ENCODE results near the gene ANKRD13C.

Gene ANKRD13C

GRCh38 chr1:70400335-70400734 lies 45.8 kb upstream of the ANKRD13C start:
- Histone ChIP-seq H3K9me3 (ENCODE audit: insufficient read depth, low read length, severe bottlenecking) (no peaks in the 10 kb centered on the region), H3K4me3 (ENCODE audit: low read depth in 1 of 2, low read length in 2 of 2) (no peak overlapping the region), H4K20me1 (ENCODE audit: insufficient read depth, low read length) (no peaks in the 10 kb centered on the region), H3K27me3 (ENCODE audit: insufficient read depth, low read length, poor library complexity) (peaks cover 14% of the 10 kb centered on the region), H3K36me3 (ENCODE audit: insufficient read depth, low read length) (no peaks in the 10 kb centered on the region), H3K4me2 (ENCODE audit: insufficient read depth, low read length) (no peak overlapping the region), H3K9ac (ENCODE audit: low read depth, low read length) (no peak overlapping the region), H3K79me2 (ENCODE audit: insufficient read depth, low read length) (no peaks in the 10 kb centered on the region), H3K4me1 (ENCODE audit: insufficient read depth, low read length) (no peaks in the 10 kb centered on the region), H3K27ac (ENCODE audit: low read length) (no peak overlapping the region), H2AFZ (ENCODE audit: low read depth, low read length) (no peak overlapping the region)
- ATAC-seq (ENCODE audit: insufficient read depth, low read depth) = no peak
- no peak for TF ChIP-seq EZH2 (IDR thresholded peaks at IDR 0.05; ENCODE audit: borderline replicate concordance, low read depth, low read length, severe bottlenecking)
- no peak for TF ChIP-seq CTCF (IDR thresholded peaks at IDR 0.05; ENCODE audit: borderline replicate concordance, extremely low read depth, low read length, poor library complexity, severe bottlenecking)
- DNase-seq = no peak

- Histone ChIP-seq H3K27me3 (ENCODE audit: insufficient read depth, low read length, poor library complexity) (peaks cover 4% of the 10 kb centered on the region), H3K79me2 (ENCODE audit: insufficient read depth, low read length) (no peaks in the 10 kb centered on the region), H3K9me3 (ENCODE audit: insufficient read depth, low read length, severe bottlenecking) (no peaks in the 10 kb centered on the region), H2AFZ (ENCODE audit: low read depth, low read length) (no peak overlapping the region), H3K4me3 (ENCODE audit: low read depth in 1 of 2, low read length in 2 of 2) (no peak overlapping the region), H3K36me3 (ENCODE audit: insufficient read depth, low read length) (no peaks in the 10 kb centered on the region), H4K20me1 (ENCODE audit: insufficient read depth, low read length) (no peaks in the 10 kb centered on the region), H3K9ac (ENCODE audit: low read depth, low read length) (no peak overlapping the region), H3K4me1 (ENCODE audit: insufficient read depth, low read length) (no peaks in the 10 kb centered on the region), H3K4me2 (ENCODE audit: insufficient read depth, low read length) (no peak overlapping the region), H3K27ac (ENCODE audit: low read length) (no peak overlapping the region)
- DNase-seq = no peak
- ATAC-seq (ENCODE audit: insufficient read depth, low read depth) = no peak
- no peak for TF ChIP-seq EZH2 (IDR thresholded peaks at IDR 0.05; ENCODE audit: borderline replicate concordance, low read depth, low read length, severe bottlenecking)
- TF ChIP-seq CTCF (IDR thresholded peaks at IDR 0.05; ENCODE audit: borderline replicate concordance, extremely low read depth, low read length, poor library complexity, severe bottlenecking) = no peak
These were observed 42.5 kb upstream of the ANKRD13C start for GRCh38 chr1:70397013-70397412.

- H2AFZ ChIP-seq (ENCODE audit: low read depth, low read length) = no peak overlapping the region
These were observed 42.1 kb upstream of the ANKRD13C start for GRCh38 chr1:70396607-70397006.

More at GRCh38 chr1:70396607-70397006, 42.1 kb upstream of the ANKRD13C start:
- Histone ChIP-seq H3K4me1 (ENCODE audit: insufficient read depth, low read length) (no peaks in the 10 kb centered on the region), H3K9ac (ENCODE audit: low read depth, low read length) (no peak overlapping the region), H3K9me3 (ENCODE audit: insufficient read depth, low read length, severe bottlenecking) (no peaks in the 10 kb centered on the region), H3K79me2 (ENCODE audit: insufficient read depth, low read length) (no peaks in the 10 kb centered on the region), H3K27me3 (ENCODE audit: insufficient read depth, low read length, poor library complexity) (peaks cover 4% of the 10 kb centered on the region), H4K20me1 (ENCODE audit: insufficient read depth, low read length) (no peaks in the 10 kb centered on the region), H3K4me2 (ENCODE audit: insufficient read depth, low read length) (no peak overlapping the region), H3K4me3 (ENCODE audit: low read depth in 1 of 2, low read length in 2 of 2) (no peak overlapping the region), H3K36me3 (ENCODE audit: insufficient read depth, low read length) (no peaks in the 10 kb centered on the region), H3K27ac (ENCODE audit: low read length) (no peak overlapping the region)
- ATAC-seq (ENCODE audit: insufficient read depth, low read depth) (no peak), DNase-seq (no peak)
- TF ChIP-seq EZH2 (IDR thresholded peaks at IDR 0.05; ENCODE audit: borderline replicate concordance, low read depth, low read length, severe bottlenecking) = no peak
- TF ChIP-seq CTCF (IDR thresholded peaks at IDR 0.05; ENCODE audit: borderline replicate concordance, extremely low read depth, low read length, poor library complexity, severe bottlenecking) = no peak
